Dedifferentiated amniotic fluid mesenchymal stem cell (primary cell): Measurements from ENCODE around the gene RYK.
"Not testable (repeated sequence)": the region's sequence is repeated elsewhere in the genome, so short reads cannot be mapped to it uniquely, and the experiment has no call there.

Experiments used
- DNase-seq: peaks from one replicate; pipeline ENCODE4 v3.0.0-alpha.2; 2016; ENCODE audit errors: extremely low spot score

Gene RYK

GRCh38 chr3:134216851-134217250, 33.8 kb downstream of the RYK start:
- no peak for DNase-seq

DNA sequence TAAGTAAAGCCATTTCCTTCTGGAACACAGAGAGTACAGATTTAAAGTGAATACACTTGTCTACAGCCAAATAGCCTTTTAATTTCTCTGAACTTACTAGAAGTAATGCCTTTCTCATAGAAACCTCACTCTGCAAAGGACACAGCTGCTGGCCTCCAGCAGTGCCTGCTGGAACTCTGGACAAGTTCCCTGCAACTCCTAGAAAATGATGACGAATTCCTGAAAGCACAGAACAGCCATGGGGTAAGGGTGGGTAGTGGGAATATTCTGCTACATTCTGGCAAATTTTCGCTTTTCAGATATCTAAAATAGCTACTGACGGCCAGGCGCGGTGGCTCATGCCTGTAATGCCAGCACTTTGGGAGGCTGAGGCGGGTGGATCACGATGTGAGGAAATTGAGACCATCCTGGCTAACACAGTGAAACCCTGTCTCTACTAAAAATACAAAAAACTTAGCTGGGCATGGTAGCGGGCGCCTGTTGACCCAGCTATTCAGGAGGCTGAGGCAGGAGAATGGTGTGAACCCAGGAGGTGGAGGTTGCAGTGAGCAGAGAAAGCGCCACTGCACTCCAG, 34.4 kb downstream of the RYK start:
- no peak for DNase-seq

DNA sequence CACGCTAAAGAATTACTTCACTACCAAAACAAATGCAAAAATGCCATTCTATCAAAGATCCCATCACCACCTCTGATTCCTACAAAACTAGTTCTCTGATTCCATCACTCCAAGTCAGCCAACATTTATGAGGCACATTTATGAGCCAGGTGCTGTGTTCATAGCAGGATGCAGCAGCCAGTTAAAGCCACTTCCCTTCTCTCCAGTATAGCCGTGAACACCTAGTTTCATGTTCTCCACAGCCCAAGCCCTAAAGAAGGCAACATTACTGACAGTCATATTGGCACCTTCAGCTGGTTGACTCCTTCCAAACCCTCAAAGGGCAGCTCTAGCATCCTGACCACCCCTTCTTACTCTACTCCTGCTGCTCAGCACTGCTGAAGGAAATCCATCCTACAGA, 36.4 kb downstream of the RYK start:
- DNase-seq, result no peak

GRCh38 chr3:134212967-134213665, 37.5 kb downstream of the RYK start:
- peak; percentile 71 for DNase-seq

- DNase-seq, result peak; percentile 31
These were observed 38.9 kb downstream of the RYK start for GRCh38 chr3:134211797-134212196.

GRCh38 chr3:134205451-134205850, 45.2 kb downstream of the RYK start:
- DNase-seq, result no peak

DNA sequence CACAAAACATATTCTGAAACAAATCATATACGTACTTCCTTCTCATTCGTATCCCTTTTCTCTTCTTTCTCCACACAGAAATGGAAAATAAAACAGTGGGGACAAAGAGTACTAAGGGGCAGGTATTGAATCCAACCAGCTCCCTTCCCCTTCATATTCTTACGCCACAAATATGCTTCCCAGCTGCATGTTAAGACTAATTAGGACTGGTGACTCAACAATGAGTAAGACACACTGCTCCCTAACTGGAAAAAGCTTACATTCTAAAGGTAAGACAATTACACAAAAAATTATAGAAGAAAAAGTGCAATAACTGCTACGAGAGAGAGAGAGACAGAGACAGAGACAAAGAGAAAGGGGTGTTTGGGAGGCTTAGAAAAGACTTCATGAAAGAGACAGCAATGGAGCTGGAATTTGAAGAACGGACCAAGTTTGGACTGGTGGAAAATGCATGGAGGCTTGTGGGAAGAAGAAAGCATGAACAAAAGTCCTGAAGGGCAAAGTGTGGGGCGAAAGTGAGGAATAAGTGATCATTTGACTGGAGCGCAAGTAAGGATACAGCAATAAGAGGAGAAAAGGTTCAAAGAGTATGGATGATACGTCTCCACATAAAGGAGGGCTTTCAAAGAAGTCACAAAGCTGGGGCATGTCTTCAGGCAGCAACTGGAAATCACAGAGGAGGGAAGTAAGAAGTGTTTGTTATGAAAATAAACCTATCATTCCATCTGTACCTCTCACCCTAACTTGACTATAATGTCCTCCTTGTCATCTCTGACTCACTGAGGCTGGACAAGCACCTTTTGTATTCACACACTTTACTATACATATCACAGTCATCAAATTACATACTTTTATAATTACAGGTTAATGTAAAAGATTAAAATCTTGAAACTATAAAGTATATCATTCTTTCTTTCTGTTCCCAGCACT, 49.2 kb downstream of the RYK start:
- DNase-seq, result peak; percentile 47

DNA sequence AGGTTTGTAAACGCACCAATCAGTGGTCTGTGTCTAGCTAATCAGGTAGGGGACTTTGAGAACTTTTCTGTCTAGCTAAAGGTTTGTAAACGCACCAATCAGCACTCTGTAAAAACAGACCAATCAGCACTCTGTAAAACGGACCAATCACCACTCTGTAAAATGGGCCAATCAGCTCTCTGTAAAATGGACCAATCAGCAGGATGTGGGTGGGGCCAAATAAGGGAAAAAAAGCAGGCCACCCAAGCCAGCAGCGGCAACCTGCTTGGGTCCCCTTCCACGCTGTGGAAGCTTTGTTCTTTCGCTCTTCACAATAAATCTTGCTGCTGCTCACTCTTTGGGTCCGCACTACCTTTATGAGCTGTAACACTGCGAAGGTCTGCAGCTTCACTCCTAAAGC, 50.8 kb downstream of the RYK start:
- not testable (repeated sequence) for DNase-seq

GRCh38 chr3:134199240-134199639, 51.4 kb downstream of the RYK start:
- no peak for DNase-seq

DNA sequence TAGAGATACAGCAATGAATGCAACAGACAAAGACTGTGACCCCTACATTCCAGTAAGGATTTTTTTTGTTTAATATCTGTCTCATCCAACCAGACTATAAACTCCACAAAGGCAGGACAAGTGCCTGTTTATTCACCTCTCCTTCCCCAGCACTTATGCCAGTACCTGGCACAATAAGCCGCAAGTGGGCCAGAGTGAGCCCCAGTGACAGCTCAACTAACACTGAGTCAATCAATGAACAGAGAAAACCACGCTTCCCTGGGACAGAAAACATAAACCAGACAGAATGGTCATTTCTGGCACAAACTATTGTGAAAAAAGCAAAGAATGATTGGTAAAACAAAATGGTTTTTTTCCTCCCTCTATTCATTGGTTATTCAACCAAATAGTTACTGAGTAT, 52.2 kb downstream of the RYK start:
- DNase-seq, result no peak

- DNase-seq, result peak; percentile 68
These were observed 52.9 kb downstream of the RYK start for GRCh38 chr3:134197681-134198261.

DNA sequence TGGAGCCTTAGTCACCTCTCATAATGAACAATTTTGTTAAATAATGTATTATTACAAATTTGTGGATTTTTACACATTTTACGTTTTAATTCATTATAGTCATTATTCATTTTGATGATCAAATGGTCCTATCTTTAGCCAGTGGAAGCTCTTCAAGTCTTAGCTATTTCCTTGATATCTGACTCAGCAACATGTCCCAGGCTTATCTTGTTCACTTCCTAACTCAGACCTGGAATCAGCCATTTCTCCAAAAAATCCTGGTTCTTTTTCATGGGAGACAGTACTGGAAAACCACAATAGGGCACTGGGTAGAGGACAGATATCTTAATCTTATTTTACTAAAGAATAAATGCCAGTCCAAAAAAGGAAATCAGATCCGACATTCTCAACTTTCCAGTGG, 56.4 kb downstream of the RYK start:
- no peak for DNase-seq

DNA sequence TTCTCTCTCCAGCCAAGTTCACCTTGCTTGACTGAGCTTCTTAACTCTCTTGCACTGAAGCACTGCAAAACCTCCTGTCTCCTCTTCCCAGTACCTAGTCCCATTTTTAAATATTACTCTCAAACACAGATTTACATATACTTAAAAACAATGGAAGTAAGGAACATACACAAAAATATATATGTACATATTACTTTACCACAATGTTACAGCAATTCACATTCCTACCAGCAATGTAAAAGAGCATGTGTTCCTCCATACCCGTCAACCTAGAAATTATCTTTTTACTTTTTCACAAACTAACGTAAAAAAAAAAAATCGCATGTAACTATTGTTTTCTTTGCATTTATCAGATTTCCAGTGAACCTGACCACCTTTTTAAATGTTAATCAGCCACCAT, 60.4 kb downstream of the RYK start:
- DNase-seq, result no peak

DNA sequence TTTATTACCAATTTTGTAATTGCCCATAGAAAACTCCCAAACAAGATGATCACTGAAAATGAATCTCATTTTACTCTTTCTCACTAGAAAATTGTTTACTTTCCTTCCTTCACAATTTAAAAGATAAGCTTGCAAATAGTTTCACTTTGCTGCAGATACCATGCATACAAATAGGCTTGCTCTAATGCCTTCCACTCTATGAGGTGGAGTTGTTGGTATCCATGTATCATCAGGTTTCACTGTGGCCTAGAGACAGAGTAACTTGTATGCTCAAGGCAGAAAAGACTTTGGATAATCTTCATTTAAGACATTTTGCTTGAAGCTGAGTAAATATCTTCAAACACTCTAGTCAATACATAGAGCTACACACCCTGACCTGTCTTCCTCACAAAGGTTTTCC, 60.8 kb downstream of the RYK start:
- no peak for DNase-seq

DNA sequence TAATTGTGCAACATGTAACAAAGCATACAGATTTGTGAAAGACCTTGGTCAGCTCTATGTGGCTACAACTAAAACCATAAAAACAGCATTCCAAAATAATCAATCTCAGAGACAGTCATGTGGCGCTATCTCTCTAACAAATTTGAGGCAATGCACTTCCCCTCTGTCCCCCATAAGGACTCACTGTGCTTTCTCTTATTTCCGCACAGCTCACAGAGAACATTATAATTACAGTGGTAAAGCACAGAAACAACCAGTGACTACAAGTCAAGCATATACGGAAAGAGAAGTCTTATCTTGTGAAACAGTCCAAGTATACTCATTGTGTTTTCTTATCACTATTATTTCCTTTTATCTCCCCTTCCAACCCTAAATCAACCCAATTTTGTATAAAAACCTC, 64.3 kb downstream of the RYK start:
- DNase-seq, result no peak

DNA sequence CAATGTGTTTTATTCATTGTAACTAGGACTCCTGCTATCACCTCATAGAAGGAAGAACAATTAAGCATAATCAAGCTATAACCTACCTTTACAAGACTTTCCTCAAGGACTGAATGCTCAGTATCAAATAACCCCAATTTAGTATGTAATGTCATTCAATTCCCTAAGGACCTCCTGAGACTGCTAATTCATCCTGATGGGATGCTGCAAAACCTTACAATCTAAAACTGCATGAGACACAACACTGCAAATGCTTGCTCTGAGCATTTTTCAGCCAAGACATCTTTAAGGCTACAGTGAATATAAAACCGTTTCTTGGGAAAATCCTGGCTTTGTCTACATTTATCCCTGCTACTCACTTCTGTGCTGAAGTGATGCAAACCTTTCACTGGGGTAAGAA, 69.9 kb downstream of the RYK start:
- no peak for DNase-seq

- DNase-seq, result no peak
These were observed 71.2 kb downstream of the RYK start for GRCh38 chr3:134179508-134179907.

GRCh38 chr3:134163096-134163495, 87.6 kb downstream of the RYK start:
- DNase-seq, result no peak

GRCh38 chr3:134161898-134162615, 88.6 kb downstream of the RYK start:
- no peak for DNase-seq

DNA sequence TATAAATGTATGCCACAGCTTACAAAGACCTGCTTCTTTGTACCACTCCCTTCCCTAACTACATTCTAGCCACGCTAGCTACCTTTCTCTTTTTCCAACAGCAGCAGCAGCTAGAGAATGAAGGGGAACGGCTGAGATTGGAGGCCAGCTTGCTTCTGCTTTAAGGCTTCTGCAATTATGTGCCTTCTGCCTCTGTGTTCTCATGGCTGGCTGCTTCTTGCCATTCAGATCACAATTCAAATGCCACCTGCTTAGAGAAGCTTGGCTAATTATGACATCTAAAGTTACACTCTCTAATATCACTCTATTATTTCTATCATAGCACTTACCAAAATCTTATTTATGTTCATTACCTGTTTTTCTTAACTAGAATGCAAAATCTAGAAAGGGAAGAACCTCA, 95.2 kb downstream of the RYK start:
- DNase-seq, result no peak

GRCh38 chr3:134153761-134154160, 96.9 kb downstream of the RYK start:
- DNase-seq, result no peak

GRCh38 chr3:134150476-134150875, 100.2 kb downstream of the RYK start:
- no peak for DNase-seq
